DOHH2 (cell line): Measurements from ENCODE around the gene TSPAN10.
A peak's percentile ranks its signal among the peaks of the same experiment; 100 is the strongest.

Source experiments
- H3F3A ChIP-seq: fragments of 200-600 bp; sonication (generic), shearing (Covaris generic); 2 replicates; pipeline ENCODE4 v1.6.0; 2016; ENCODE audit warnings: antibody characterized with exemption, mild to moderate bottlenecking; ENCODE audit not compliant: control insufficient read depth, insufficient read depth
- H3K27ac ChIP-seq: fragments of 200-600 bp; sonication (generic); 2 replicates; pipeline ENCODE4 v1.5.1; 2014; ENCODE audit warnings: low read depth, mild to moderate bottlenecking, low read length, moderate library complexity
- H3K27me3 ChIP-seq: fragments of 200-600 bp; sonication (generic); 2 replicates; pipeline ENCODE4 v1.6.1; 2014; ENCODE audit warnings: mild to moderate bottlenecking, low read length, mixed read lengths; ENCODE audit not compliant: control insufficient read depth
- H3K36me3 ChIP-seq: fragments of 200-600 bp; sonication (generic); 2 replicates; pipeline ENCODE4 v1.6.1; 2014; ENCODE audit warnings: mild to moderate bottlenecking, low read length, moderate library complexity, mixed read lengths; ENCODE audit not compliant: control insufficient read depth
- H3K4me1 ChIP-seq: fragments of 200-600 bp; sonication (generic); 2 replicates; pipeline ENCODE4 v1.6.1; 2014; ENCODE audit warnings: mild to moderate bottlenecking, low read length, mixed read lengths; ENCODE audit not compliant: control insufficient read depth
- H3K4me2 ChIP-seq: fragments of 200-600 bp; sonication (generic); 2 replicates; pipeline ENCODE4 v1.6.0; 2014; ENCODE audit warnings: mild to moderate bottlenecking, low read length, moderate library complexity
- H3K4me3 ChIP-seq: fragments of 200-600 bp; sonication (generic); 2 replicates; pipeline ENCODE4 v1.5.1; 2014; ENCODE audit warnings: mild to moderate bottlenecking, low read length, mixed read lengths
- H3K79me2 ChIP-seq: fragments of 200-600 bp; sonication (generic); 2 replicates; pipeline ENCODE4 v1.6.1; 2014; ENCODE audit warnings: mild to moderate bottlenecking, low read length, mixed read lengths; ENCODE audit not compliant: control insufficient read depth
- H3K9me2 ChIP-seq: fragments of 200-600 bp; sonication (generic); replicated peaks from 2 replicates; pipeline ENCODE4 v1.6.1; 2014; ENCODE audit warnings: mild to moderate bottlenecking, low read length, mixed read lengths; ENCODE audit not compliant: control insufficient read depth
- H3K9me3 ChIP-seq: fragments of 200-600 bp; sonication (generic); 2 replicates; pipeline ENCODE4 v1.6.1; 2014; ENCODE audit warnings: antibody characterized with exemption, low read length, mixed read lengths; ENCODE audit not compliant: control insufficient read depth, insufficient read depth
- H4K20me1 ChIP-seq: fragments of 200-600 bp; sonication (generic); 2 replicates; pipeline ENCODE4 v1.6.0; 2014; ENCODE audit warnings: low read depth, mild to moderate bottlenecking, antibody characterized with exemption, low read length, moderate library complexity; ENCODE audit not compliant: control insufficient read depth, insufficient read depth
- EZH2phosphoT487 ChIP-seq: fragments of 200-600 bp; sonication (generic); IDR thresholded peaks from 2 replicates; pipeline ENCODE4 v1.6.1; 2017; ENCODE audit warnings: borderline replicate concordance, mild to moderate bottlenecking, antibody characterized with exemption, low read length, moderate library complexity, mixed read lengths
- TF ChIP-seq, protein P1 (sequence below): fragments of 200-600 bp; sonication (generic); IDR thresholded peaks from one replicate; pipeline ENCODE4 v1.5.1; 2014; ENCODE audit warnings: antibody characterized with exemption, mild to moderate bottlenecking, low read depth, low read length; ENCODE audit not compliant: poor library complexity, severe bottlenecking

Gene TSPAN10

DNA sequence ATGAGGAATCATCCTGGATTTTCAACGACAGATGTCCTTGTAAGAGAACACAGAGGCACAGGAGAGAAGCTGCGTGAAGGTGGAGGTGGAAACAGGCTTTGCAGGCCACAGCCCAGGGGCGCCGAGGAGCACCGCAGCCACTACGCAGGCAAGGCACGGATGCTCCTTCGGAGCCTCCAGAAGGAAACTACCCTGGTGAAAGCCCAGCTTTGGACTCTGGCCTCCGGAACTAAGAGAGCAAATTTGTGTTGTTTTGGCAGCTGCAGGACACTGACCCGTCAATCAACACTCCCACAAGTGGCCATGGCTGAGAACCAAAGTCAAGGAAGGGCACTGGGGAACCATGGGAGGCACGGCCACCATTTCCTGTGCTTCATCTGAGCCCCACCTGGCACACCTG is 43.2 kb downstream of the TSPAN10 start:
- Histone ChIP-seq H3K27me3 (no peaks in the 10 kb centered on the region), H3K79me2 (peaks cover 36% of the 10 kb centered on the region), H4K20me1 (peaks cover 12% of the 10 kb centered on the region; the same call in 1 of the 2 replicates), H3K9me2 (no peaks in the 10 kb centered on the region), H3K4me2 (no peak overlapping the region), H3K4me1 (peaks cover 15% of the 10 kb centered on the region), H3K9me3 (no peaks in the 10 kb centered on the region), H3K36me3 (peaks cover 30% of the 10 kb centered on the region), H3F3A (peaks cover 5% of the 10 kb centered on the region), H3K4me3 (no peak overlapping the region), H3K27ac (no peak overlapping the region)
- TF ChIP-seq, protein P1, sequence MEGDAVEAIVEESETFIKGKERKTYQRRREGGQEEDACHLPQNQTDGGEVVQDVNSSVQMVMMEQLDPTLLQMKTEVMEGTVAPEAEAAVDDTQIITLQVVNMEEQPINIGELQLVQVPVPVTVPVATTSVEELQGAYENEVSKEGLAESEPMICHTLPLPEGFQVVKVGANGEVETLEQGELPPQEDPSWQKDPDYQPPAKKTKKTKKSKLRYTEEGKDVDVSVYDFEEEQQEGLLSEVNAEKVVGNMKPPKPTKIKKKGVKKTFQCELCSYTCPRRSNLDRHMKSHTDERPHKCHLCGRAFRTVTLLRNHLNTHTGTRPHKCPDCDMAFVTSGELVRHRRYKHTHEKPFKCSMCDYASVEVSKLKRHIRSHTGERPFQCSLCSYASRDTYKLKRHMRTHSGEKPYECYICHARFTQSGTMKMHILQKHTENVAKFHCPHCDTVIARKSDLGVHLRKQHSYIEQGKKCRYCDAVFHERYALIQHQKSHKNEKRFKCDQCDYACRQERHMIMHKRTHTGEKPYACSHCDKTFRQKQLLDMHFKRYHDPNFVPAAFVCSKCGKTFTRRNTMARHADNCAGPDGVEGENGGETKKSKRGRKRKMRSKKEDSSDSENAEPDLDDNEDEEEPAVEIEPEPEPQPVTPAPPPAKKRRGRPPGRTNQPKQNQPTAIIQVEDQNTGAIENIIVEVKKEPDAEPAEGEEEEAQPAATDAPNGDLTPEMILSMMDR, result no peak
- TF ChIP-seq EZH2phosphoT487, result no peak

DNA sequence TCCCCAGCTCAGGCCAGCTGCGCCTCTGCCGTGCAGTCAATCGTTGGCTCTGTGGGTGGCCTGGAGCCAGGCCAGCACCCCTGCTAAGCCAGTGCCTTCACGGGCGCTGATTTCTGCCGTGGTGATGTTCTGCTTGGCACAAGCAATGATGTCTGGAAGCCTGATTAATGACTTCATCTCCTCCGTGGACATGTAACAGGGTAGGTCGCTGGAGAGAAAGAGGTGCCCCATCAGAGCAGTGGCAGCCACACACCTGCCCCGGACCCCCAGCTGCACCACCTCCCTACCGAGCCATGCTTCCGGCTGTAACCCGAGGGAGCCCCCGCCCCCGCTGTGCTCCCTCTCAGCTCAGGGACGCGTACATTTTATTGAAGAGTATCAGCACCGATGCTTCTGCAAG is 44.7 kb downstream of the TSPAN10 start:
- peaks cover 22% of the 10 kb centered on the region for H3K4me1 ChIP-seq
- no peaks in the 10 kb centered on the region for H3K27me3 ChIP-seq
- H3K4me3 ChIP-seq, result no peak overlapping the region
- H3K4me2 ChIP-seq, result no peak overlapping the region
- H4K20me1 ChIP-seq, result peaks cover 19% of the 10 kb centered on the region; the same call in 1 of the 2 replicates
- no peak overlapping the region for H3K27ac ChIP-seq
- H3K36me3 ChIP-seq, result peaks cover 40% of the 10 kb centered on the region
- H3K79me2 ChIP-seq, result peaks cover 51% of the 10 kb centered on the region
- H3F3A ChIP-seq, result no peaks in the 10 kb centered on the region
- no peaks in the 10 kb centered on the region for H3K9me3 ChIP-seq
- no peak for TF ChIP-seq EZH2phosphoT487
- TF ChIP-seq, protein P1, result no peak
- H3K9me2 ChIP-seq, result no peaks in the 10 kb centered on the region

DNA sequence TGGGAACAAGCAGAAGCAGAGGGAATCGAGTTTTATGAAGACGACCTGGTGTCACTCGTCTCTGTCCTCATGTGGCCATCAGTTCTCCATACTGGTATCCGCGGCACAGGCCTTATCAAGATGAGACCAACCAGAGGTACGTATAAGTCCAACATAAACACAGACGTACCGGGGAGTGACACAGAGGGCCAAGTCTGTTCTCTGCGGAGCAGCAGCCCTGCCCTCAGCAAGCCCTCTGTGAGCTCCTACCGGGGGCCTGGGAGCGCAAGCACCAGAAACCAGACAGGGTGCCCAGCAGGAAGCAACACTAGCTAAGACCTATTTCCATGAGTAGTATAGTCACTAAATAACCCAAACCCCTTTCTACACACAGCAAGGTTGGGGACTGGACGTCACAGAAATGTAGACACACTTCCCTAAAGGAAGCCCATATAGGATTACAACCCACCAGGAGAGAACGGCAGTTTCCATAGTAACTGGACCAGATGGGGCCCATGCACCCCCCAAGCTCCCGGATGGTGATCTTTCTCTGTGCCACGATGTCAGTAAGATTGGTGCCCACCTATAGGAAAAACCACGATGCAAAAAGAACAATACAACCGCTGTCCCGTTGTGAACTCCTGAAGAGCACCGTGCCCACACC is 45.7 kb downstream of the TSPAN10 start:
- peaks cover 62% of the 10 kb centered on the region for H3K79me2 ChIP-seq

More for the DNA sequence above, 45.7 kb downstream of the TSPAN10 start:
- H3F3A ChIP-seq, result no peaks in the 10 kb centered on the region
- no peaks in the 10 kb centered on the region for H3K9me3 ChIP-seq
- H4K20me1 ChIP-seq, result peaks cover 19% of the 10 kb centered on the region; the same call in 1 of the 2 replicates
- TF ChIP-seq, protein P1, result no peak
- no peak for TF ChIP-seq EZH2phosphoT487
- H3K27me3 ChIP-seq, result no peaks in the 10 kb centered on the region
- peak overlapping the region; percentile 91 for H3K4me2 ChIP-seq
- H3K27ac ChIP-seq, result peak overlapping the region; percentile 52
- H3K4me1 ChIP-seq, result peaks cover 22% of the 10 kb centered on the region
- peak overlapping the region; percentile 92 for H3K4me3 ChIP-seq
- H3K36me3 ChIP-seq, result peaks cover 50% of the 10 kb centered on the region
- no peaks in the 10 kb centered on the region for H3K9me2 ChIP-seq
